CD4-positive, alpha-beta T cell treated with Interleukin-15 for 4 hours (primary cell): ENCODE data around the gene SETBP1.

ENCODE experiments used
- DNase-seq: peaks from one replicate; pipeline ENCODE4 v3.0.0-alpha.2; 2020; ENCODE audit warnings: low spot score

Gene SETBP1

GRCh38 chr18:44876024-44876423, 195.3 kb downstream of the SETBP1 start:
- DNase-seq, result no peak

- no peak for DNase-seq
Measured at GRCh38 chr18:44876755-44877154, 196.1 kb downstream of the SETBP1 start.

- no peak for DNase-seq
Measured at GRCh38 chr18:44878335-44878734, 197.6 kb downstream of the SETBP1 start.

DNA sequence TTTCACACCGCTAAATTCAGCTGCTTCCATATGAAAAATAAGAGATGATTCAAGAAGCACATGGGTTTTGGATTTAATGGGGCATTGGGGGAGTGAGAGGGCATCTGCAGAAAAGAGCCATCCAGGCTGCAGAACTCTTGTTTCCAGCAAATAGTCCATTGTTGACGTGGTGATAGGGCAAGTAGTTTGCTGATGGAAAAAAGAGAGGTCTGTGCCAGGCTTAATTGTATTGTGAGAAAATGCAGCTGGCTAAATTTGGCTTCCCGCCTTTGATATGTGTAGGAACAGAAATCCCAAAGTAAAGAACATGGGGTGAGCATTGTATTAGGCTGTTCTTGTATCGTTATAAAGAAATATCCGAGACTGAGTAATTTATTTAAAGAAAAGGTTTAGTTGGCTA, 199.5 kb downstream of the SETBP1 start:
- DNase-seq, result no peak

GRCh38 chr18:44881461-44882162, 200.9 kb downstream of the SETBP1 start:
- no peak for DNase-seq

DNA sequence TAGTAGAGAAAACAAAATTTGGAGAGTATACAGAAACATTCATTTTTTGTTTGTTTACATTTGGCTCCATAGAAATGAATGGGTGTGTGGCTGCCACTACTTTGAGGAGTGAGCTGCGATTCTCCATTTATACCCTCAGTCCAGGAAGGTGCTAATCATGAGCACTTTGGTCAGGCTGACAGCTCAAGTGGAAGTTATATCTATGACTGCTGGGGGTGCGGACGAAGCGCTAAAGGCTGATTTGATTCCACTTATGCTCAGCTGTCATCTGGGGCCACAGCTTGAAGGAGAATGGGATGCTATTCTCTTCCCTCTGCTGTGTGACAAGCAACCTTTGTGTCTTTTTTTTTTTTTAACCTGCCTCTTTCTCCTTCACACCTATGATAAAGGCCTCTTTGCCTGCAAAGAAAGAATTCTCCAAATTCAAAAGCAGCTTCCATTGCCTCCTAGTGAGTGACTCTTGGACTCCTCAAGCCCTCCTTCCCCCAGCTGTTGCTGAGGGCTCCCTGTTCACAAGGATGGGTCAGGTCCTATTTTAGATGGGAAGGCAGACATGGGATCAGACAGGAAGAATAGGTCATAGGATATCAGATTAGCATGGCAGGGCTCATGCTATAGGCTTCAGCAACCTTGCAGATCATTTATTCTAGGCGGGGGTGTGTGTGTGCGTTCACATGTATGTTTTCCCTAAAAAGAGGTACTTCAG, 201.6 kb downstream of the SETBP1 start:
- no peak for DNase-seq

DNA sequence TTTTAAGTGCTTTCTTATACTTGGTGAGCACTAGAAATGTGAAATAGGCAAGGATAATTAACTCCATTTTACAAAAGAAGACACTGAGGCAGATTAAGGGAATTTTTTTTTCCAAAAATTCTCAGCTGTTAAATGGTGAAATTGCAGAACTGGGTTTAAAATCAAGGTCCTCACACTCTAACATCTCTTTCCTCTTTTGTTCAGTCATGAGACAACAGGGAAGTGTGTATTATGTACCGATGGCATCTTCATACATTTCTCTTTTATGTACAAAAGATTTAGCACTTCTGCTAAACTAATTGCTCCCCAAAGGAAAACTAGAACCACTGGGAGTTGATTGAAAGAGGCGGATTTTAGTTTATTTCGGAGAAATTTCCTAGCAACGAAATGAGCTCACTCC, 203.0 kb downstream of the SETBP1 start:
- DNase-seq, result no peak

- DNase-seq, result no peak
Measured at GRCh38 chr18:44884431-44884830, 203.7 kb downstream of the SETBP1 start.

GRCh38 chr18:44885507-44885906, 204.8 kb downstream of the SETBP1 start:
- no peak for DNase-seq

GRCh38 chr18:44887227-44887631, 206.5 kb downstream of the SETBP1 start:
- DNase-seq, result peak; percentile 43

GRCh38 chr18:44889111-44889510, 208.4 kb downstream of the SETBP1 start:
- DNase-seq, result no peak

GRCh38 chr18:44893045-44893706, 212.5 kb downstream of the SETBP1 start:
- DNase-seq, result no peak

GRCh38 chr18:44893966-44894365, 213.3 kb downstream of the SETBP1 start:
- no peak for DNase-seq

GRCh38 chr18:44895176-44895798, 214.6 kb downstream of the SETBP1 start:
- DNase-seq, result peak; percentile 31

DNA sequence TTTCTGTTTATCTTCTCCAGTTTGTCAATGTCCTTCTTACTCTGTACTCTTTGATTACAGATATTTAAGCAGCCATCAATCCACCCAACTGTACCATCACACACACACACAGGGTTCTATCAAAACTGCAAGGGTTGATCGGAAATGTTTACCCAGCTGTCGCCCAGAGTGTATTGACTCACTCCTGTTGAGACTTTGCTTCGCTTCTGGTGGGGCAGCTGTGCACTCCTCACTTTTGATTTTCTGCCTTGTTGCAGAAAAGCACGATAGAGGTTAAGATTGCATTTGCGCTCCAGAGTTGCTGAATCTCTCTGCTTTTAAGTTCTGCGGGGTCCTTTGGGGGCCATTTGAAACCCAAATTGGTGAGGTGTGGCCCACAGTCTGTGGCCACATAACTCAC, 216.2 kb downstream of the SETBP1 start:
- no peak for DNase-seq

DNA sequence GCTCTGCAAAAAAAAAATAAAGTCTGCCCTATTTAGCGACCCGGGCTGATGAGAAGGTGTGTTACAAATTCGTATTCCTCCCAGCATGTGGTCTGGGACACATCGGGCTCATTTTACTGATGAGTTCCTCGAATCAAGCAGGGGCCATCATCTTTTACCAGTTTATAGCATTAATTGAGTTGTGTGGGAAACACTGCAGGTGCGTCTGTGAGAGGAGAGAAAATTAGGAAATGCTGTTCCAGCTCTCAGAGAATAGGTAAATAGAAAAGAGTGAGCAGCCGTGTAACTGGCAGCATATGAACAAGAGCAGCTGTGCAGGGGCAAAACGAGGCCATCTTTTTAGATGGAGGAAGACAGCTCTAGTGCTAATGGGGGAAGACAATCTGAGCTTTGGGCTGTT, 216.7 kb downstream of the SETBP1 start:
- no peak for DNase-seq

- DNase-seq, result no peak
Measured at GRCh38 chr18:44897816-44898215, 217.1 kb downstream of the SETBP1 start.

DNA sequence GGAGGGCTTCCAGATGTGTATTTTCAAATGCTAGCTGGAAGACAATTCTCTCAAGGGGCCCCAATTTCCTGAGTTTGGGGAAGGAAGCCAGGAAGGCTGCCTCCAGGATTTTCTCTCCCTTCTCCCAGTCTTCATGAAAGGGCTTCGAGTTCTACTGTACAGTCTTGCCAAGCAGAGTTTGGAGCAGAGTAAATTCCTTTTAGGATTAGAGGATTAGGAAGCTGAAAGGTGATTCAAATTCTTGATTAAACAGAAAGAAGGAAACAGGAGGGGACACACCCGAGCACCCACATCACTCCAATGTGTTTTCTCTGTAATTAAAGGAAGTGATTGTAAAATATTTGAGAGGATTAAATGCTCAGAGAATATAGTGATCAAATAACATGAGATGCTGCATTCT, 217.8 kb downstream of the SETBP1 start:
- DNase-seq, result no peak

GRCh38 chr18:44899832-44900231, 219.1 kb downstream of the SETBP1 start:
- no peak for DNase-seq

- DNase-seq, result no peak
Measured at GRCh38 chr18:44900627-44901026, 219.9 kb downstream of the SETBP1 start.

DNA sequence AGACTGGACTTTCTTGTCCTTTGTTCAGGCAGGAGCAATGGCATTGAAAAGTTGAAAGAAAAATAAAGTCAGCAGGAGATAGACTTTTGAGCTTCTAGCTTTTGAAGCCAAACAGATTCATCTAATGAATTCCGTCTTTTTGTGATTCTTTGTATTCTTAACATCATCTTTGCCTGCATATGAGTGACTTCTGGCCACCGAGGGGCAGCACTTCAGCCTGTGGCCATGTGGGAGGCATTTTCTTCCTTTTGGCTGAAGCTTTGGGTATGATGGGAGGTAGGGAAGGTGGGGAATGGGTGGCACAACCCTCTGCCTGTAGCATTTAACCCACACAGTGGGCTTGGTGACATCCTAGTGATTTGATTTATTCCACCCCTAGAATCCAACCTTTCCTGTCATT, 220.6 kb downstream of the SETBP1 start:
- no peak for DNase-seq

GRCh38 chr18:44903327-44903726, 222.6 kb downstream of the SETBP1 start:
- no peak for DNase-seq

GRCh38 chr18:44904768-44905167, 224.1 kb downstream of the SETBP1 start:
- DNase-seq, result no peak
